ENCODE measurements around the gene ZNF598. TPM values are rescaled to one million over a fixed set of nuclear protein-coding genes. Genes with fewer than 3 reads are reported as not detected.

Gene ZNF598
- total RNA-seq, 6 donors from 2014 or later = 20.1 to 62.8 (median 41.7) TPM

GRCh38 chr16:2025878-2026460 is 16.3 kb upstream of the ZNF598 start:
- Histone ChIP-seq H3K9me3 (no peaks in the 10 kb centered on the region), H3K27me3 (peaks cover 0 to 8% (median 3%) of the 10 kb centered on the region in 4 donors), H3K27ac (peak overlapping the region; percentile 70 to 95 (median 86)), H3K4me1 (peaks cover 49 to 71% (median 59%) of the 10 kb centered on the region in 4 donors), H3K4me3 (peak overlapping the region; percentile 30 to 97 (median 88)), H3K36me3 (peaks cover 0 to 11% (median 0%) of the 10 kb centered on the region in 4 donors)
- no peak for TF ChIP-seq POLR2A (IDR thresholded peaks at IDR 0.05)
- TF ChIP-seq EP300 (IDR thresholded peaks at IDR 0.05) = no peak
- TF ChIP-seq POLR2AphosphoS5 (IDR thresholded peaks at IDR 0.05) = no peak
- TF ChIP-seq CTCF (IDR thresholded peaks at IDR 0.05) = no peak
- DNase-seq (no peak), ATAC-seq (ENCODE audit: low FRiP score in 2 of 2) (no peak)
- WGBS, 2 donors = 67% methylated on average over 13 to 16 of the region's 16 CpGs

- peaks cover 54 to 78% (median 62%) of the 10 kb centered on the region in 4 donors for H3K4me1 ChIP-seq
- H3K27ac ChIP-seq = peak overlapping the region; percentile 38 to 95 (median 79)
- peaks cover 0 to 15% (median 9%) of the 10 kb centered on the region in 4 donors for H3K27me3 ChIP-seq
- peak overlapping the region in 1 of 4 donors; percentile 83 for H3K4me3 ChIP-seq
- peaks cover 0 to 10% (median 0%) of the 10 kb centered on the region in 4 donors for H3K36me3 ChIP-seq
- H3K9me3 ChIP-seq = no peaks in the 10 kb centered on the region
- no peak for TF ChIP-seq EP300 (IDR thresholded peaks at IDR 0.05)
- TF ChIP-seq POLR2A (IDR thresholded peaks at IDR 0.05) = no peak
- no peak for TF ChIP-seq POLR2AphosphoS5 (IDR thresholded peaks at IDR 0.05)
- no peak for TF ChIP-seq CTCF (IDR thresholded peaks at IDR 0.05)
- WGBS, 2 donors = 92 to 95% methylated on average over 14 of the region's 14 CpGs
- DNase-seq (peak in 1 of 2 donors; percentile 85), ATAC-seq (ENCODE audit: low FRiP score in 2 of 2) (no peak)
Observed at GRCh38 chr16:2025251-2025650, 15.6 kb upstream of the ZNF598 start.

- H3K4me1 ChIP-seq = peaks cover 54 to 82% (median 61%) of the 10 kb centered on the region in 4 donors
- H3K27ac ChIP-seq = peak overlapping the region; percentile 71 to 95 (median 84)
- 76% methylated on average over 9 to 11 of the region's 12 CpGs for WGBS, 2 donors
Observed at GRCh38 chr16:2024032-2024420, 14.4 kb upstream of the ZNF598 start.

GRCh38 chr16:2023092-2024031 is 13.7 kb upstream of the ZNF598 start:
- DNase-seq = peak; percentile 96 to 100
- 12 to 50% methylated on average over 1 to 50 of the region's 53 CpGs for WGBS, 2 donors
- Histone ChIP-seq H3K27me3 (peaks cover 0 to 28% (median 19%) of the 10 kb centered on the region in 4 donors), H3K4me3 (peak overlapping the region in 3 of 4 donors; percentile 39 to 47 (median 43)), H3K9me3 (no peaks in the 10 kb centered on the region), H3K36me3 (no peaks in the 10 kb centered on the region), H3K4me1 (peaks cover 47 to 76% (median 57%) of the 10 kb centered on the region in 4 donors), H3K27ac (peak overlapping the region; percentile 71 to 95 (median 84))
- ATAC-seq (ENCODE audit: low FRiP score in 2 of 2) = peak; percentile 97
- TF ChIP-seq POLR2AphosphoS5 (IDR thresholded peaks at IDR 0.05) = peak; percentile 67 to 73
- TF ChIP-seq POLR2A (IDR thresholded peaks at IDR 0.05) = peak in 2 of 4 donors; percentile 49 to 65
- no peak for TF ChIP-seq EP300 (IDR thresholded peaks at IDR 0.05)
- TF ChIP-seq CTCF (IDR thresholded peaks at IDR 0.05) = peak; percentile 99 to 100 (median 99)

More at GRCh38 chr16:2024032-2024420, 14.4 kb upstream of the ZNF598 start:
- TF ChIP-seq POLR2AphosphoS5 (IDR thresholded peaks at IDR 0.05) (no peak), CTCF (IDR thresholded peaks at IDR 0.05) (no peak), POLR2A (IDR thresholded peaks at IDR 0.05) (no peak), EP300 (IDR thresholded peaks at IDR 0.05) (no peak)
- ATAC-seq (ENCODE audit: low FRiP score in 2 of 2) = no peak
- no peak for DNase-seq
- H3K9me3 ChIP-seq = no peaks in the 10 kb centered on the region
- H3K4me3 ChIP-seq = peak overlapping the region in 3 of 4 donors; percentile 39 to 47 (median 43)
- H3K36me3 ChIP-seq = no peaks in the 10 kb centered on the region
- H3K27me3 ChIP-seq = peaks cover 0 to 27% (median 18%) of the 10 kb centered on the region in 4 donors

Data from upper lobe of left lung (tissue), 6 donors.